ENCODE data around the gene PCCA. TPM values are rescaled to one million over a fixed set of nuclear protein-coding genes. Genes with fewer than 3 reads are reported as not detected.
"Not testable (repeated sequence)": the region's sequence is repeated elsewhere in the genome, so short reads cannot be mapped to it uniquely, and the experiment has no call there.

PCCA gene
- total RNA-seq, 1 donor from 2014 or later, result 200 TPM

- no peak for DNase-seq
These were observed 108.2 kb downstream of the PCCA start for GRCh38 chr13:100197116-100197515.

GRCh38 chr13:100197591-100198365 is 108.9 kb downstream of the PCCA start:
- no peak for DNase-seq

GRCh38 chr13:100203696-100204367 is 114.9 kb downstream of the PCCA start:
- no peak for DNase-seq

- no peak for DNase-seq
These were observed 119.1 kb downstream of the PCCA start for GRCh38 chr13:100208002-100208401.

- DNase-seq, result no peak
These were observed 119.7 kb downstream of the PCCA start for GRCh38 chr13:100208626-100209025.

- DNase-seq, result no peak
These were observed 121.2 kb downstream of the PCCA start for GRCh38 chr13:100209857-100210825.

GRCh38 chr13:100211016-100211710 is 122.3 kb downstream of the PCCA start:
- DNase-seq, result no peak

- no peak for DNase-seq
These were observed 124.1 kb downstream of the PCCA start for GRCh38 chr13:100212904-100213553.

- no peak for DNase-seq
These were observed 124.7 kb downstream of the PCCA start for GRCh38 chr13:100213576-100213975.

GRCh38 chr13:100214886-100215285 is 126.0 kb downstream of the PCCA start:
- no peak for DNase-seq

- DNase-seq, result no peak
These were observed 132.3 kb downstream of the PCCA start for GRCh38 chr13:100221166-100221565.

- DNase-seq, result not testable (repeated sequence)
These were observed 135.2 kb downstream of the PCCA start for GRCh38 chr13:100223966-100224530.

- DNase-seq, result no peak
These were observed 140.7 kb downstream of the PCCA start for GRCh38 chr13:100229603-100230002.

- no peak for DNase-seq
These were observed 141.9 kb downstream of the PCCA start for GRCh38 chr13:100230769-100231149.

GRCh38 chr13:100231176-100231575 is 142.3 kb downstream of the PCCA start:
- no peak for DNase-seq

- no peak for DNase-seq
These were observed 145.1 kb downstream of the PCCA start for GRCh38 chr13:100234006-100234405.

GRCh38 chr13:100234524-100235136 is 145.7 kb downstream of the PCCA start:
- no peak for DNase-seq

GRCh38 chr13:100235311-100235901 is 146.5 kb downstream of the PCCA start:
- no peak for DNase-seq

- DNase-seq, result no peak
These were observed 151.4 kb downstream of the PCCA start for GRCh38 chr13:100240109-100240779.

GRCh38 chr13:100244431-100244830 is 155.5 kb downstream of the PCCA start:
- DNase-seq, result no peak
